PC-3 (cell line): ENCODE measurements around the gene PIK3CG. TPM values are rescaled to one million over a fixed set of nuclear protein-coding genes. Genes with fewer than 3 reads are reported as not detected.
"Not testable (repeated sequence)": the region's sequence is repeated elsewhere in the genome, so short reads cannot be mapped to it uniquely, and the experiment has no call there.

Experiments
- ATAC-seq: fragments of 200-7000 bp; cut with Tn5 transposase; 2 replicates; pipeline ENCODE4 v1.9.1; 2020; ENCODE audit warnings: mild to moderate bottlenecking, moderate library complexity
- BruUV-seq: library from RNA; stranded (reverse); fragments of 400-500 nt; replicated peaks from 2 replicates; lab custom pipeline; 2021; lab: Mats Ljungman, UMichigan
- CTCF ChIA-PET: fragments of 300-600 bp; sonication (Branson Sonifier 250); formaldehyde crosslinking; loops from one replicate; lab custom pipeline; 2022; ENCODE audit warnings: antibody characterized with exemption; lab: Charles Lee
- POLR2A ChIA-PET: fragments of 300-600 bp; sonication (Branson Sonifier 250); formaldehyde crosslinking; loops from one replicate; lab custom pipeline; 2022; ENCODE audit warnings: antibody characterized with exemption; ENCODE audit not compliant: unreplicated experiment; lab: Charles Lee
- DNase-seq: peaks from one replicate; pipeline ENCODE4 v3.0.0-alpha.2; 2015
- H2AFZ ChIP-seq: fragments of 300-600 bp; sonication (generic); 2 replicates; pipeline ENCODE4 v1.6.0; 2016; ENCODE audit warnings: antibody characterized with exemption, low read length
- H3F3A ChIP-seq: fragments of 300-600 bp; sonication (generic); one replicate; pipeline ENCODE4 v1.6.0; 2017; ENCODE audit warnings: antibody characterized with exemption, low read length, control low read depth, mild to moderate bottlenecking; ENCODE audit not compliant: unreplicated experiment
- H3K27ac ChIP-seq: fragments of 300-600 bp; sonication (generic); 2 replicates; pipeline ENCODE4 v1.5.1; 2016; ENCODE audit warnings: mild to moderate bottlenecking, low read length
- H3K27me3 ChIP-seq: fragments of 300-600 bp; sonication (generic); 2 replicates; pipeline ENCODE4 v1.6.1; 2016; ENCODE audit warnings: low read length, mixed read lengths
- H3K36me3 ChIP-seq: fragments of 300-600 bp; sonication (generic); 2 replicates; pipeline ENCODE4 v1.6.1; 2016; ENCODE audit warnings: low read depth, mixed run types, low read length, mixed read lengths
- H3K4me1 ChIP-seq: fragments of 300-600 bp; sonication (generic); 2 replicates; pipeline ENCODE4 v1.5.1; 2016; ENCODE audit warnings: low read length; ENCODE audit not compliant: insufficient read depth
- H3K4me2 ChIP-seq: fragments of 300-600 bp; sonication (generic); 2 replicates; pipeline ENCODE4 v1.6.0; 2016; ENCODE audit warnings: low read length
- H3K4me3 ChIP-seq: fragments of 300-600 bp; sonication (generic); 2 replicates; pipeline ENCODE4 v1.5.1; 2016; ENCODE audit warnings: mild to moderate bottlenecking, low read length, mixed read lengths
- H3K79me2 ChIP-seq: fragments of 300-600 bp; sonication (generic); 2 replicates; pipeline ENCODE4 v1.6.1; 2017; ENCODE audit warnings: low read length, mixed read lengths
- H3K9ac ChIP-seq: fragments of 300-600 bp; sonication (generic); 2 replicates; pipeline ENCODE4 v1.6.0; 2016; ENCODE audit warnings: mild to moderate bottlenecking, low read length
- H3K9me2 ChIP-seq: fragments of 300-600 bp; sonication (generic); replicated peaks from 2 replicates; pipeline ENCODE4 v1.6.1; 2016; ENCODE audit warnings: mixed run types, low read length, mixed read lengths
- H3K9me3 ChIP-seq: fragments of 300-600 bp; sonication (generic); 2 replicates; pipeline ENCODE4 v1.6.1; 2016; ENCODE audit warnings: low read length, mixed read lengths
- H4K20me1 ChIP-seq: fragments of 300-600 bp; sonication (generic); 2 replicates; pipeline ENCODE4 v1.6.1; 2016; ENCODE audit warnings: low read length, mixed read lengths
- CTCF ChIP-seq: fragments of 300-600 bp; sonication (generic); conservative IDR thresholded peaks from 2 replicates; pipeline ENCODE4 v1.5.1; 2017; ENCODE audit warnings: antibody characterized with exemption, low read depth, mild to moderate bottlenecking, low read length
- EZH2 ChIP-seq: fragments of 300-600 bp; sonication (generic); IDR thresholded peaks from one replicate; pipeline ENCODE4 v1.6.1; 2017; ENCODE audit warnings: antibody characterized with exemption, mild to moderate bottlenecking, low read length; ENCODE audit not compliant: unreplicated experiment
- EZH2phosphoT487 ChIP-seq: fragments of 300-600 bp; sonication (generic); IDR thresholded peaks from 2 replicates; pipeline ENCODE4 v1.6.1; 2018; ENCODE audit warnings: mild to moderate bottlenecking, antibody characterized with exemption, low read length, borderline replicate concordance
- intact Hi-C: fragments of 100-400 bp; cut with micrococcal nuclease; formaldehyde crosslinking; loops from 2 replicates; pipeline ENCODE4 v1.9.0; 2023
- total RNA-seq: library from RNA; depleted of rRNA; stranded (reverse); fragments of >200 nt; gene quantifications from 2 replicates; pipeline ENCODE4 v1.2.3, GENCODE V29; 2014

The PIK3CG gene
- total RNA-seq, 1 experiment from 2014 or later = not detected

- no peaks in the 10 kb centered on the region for H3F3A ChIP-seq
- BruUV-seq = no TSS peak
- no peaks in the 10 kb centered on the region for H3K9me3 ChIP-seq
- peaks cover 22% of the 10 kb centered on the region for H3K27me3 ChIP-seq
- H3K79me2 ChIP-seq = no peaks in the 10 kb centered on the region
- no peak overlapping the region for H3K9ac ChIP-seq
- DNase-seq (no peak), ATAC-seq (no peak)
- CTCF ChIA-PET = no interaction called here
- H2AFZ ChIP-seq = no peak overlapping the region
- no peak overlapping the region for H3K4me3 ChIP-seq
- no peaks in the 10 kb centered on the region for H3K4me1 ChIP-seq
- H3K36me3 ChIP-seq = no peaks in the 10 kb centered on the region
- no peak overlapping the region for H3K4me2 ChIP-seq
- intact Hi-C loops = no loop called here
- no peak overlapping the region for H3K27ac ChIP-seq
- H3K9me2 ChIP-seq = no peaks in the 10 kb centered on the region
- POLR2A ChIA-PET = no interaction called here
- TF ChIP-seq EZH2 = no peak
- TF ChIP-seq EZH2phosphoT487 = no peak
- TF ChIP-seq CTCF = no peak
- H4K20me1 ChIP-seq = no peaks in the 10 kb centered on the region
Observed at GRCh38 chr7:106916679-106917078, 51.6 kb downstream of the PIK3CG start.

GRCh38 chr7:106918991-106919390 lies 53.9 kb downstream of the PIK3CG start:
- Histone ChIP-seq H3K27ac (no peak overlapping the region), H2AFZ (no peak overlapping the region), H3K4me3 (no peak overlapping the region), H3K9ac (no peak overlapping the region), H3K9me3 (no peaks in the 10 kb centered on the region), H3K4me2 (no peak overlapping the region), H3K4me1 (no peaks in the 10 kb centered on the region), H3K36me3 (no peaks in the 10 kb centered on the region), H3K27me3 (peaks cover 6% of the 10 kb centered on the region), H3F3A (no peaks in the 10 kb centered on the region), H3K79me2 (no peaks in the 10 kb centered on the region), H3K9me2 (no peaks in the 10 kb centered on the region), H4K20me1 (no peaks in the 10 kb centered on the region)
- intact Hi-C loops = no loop called here
- ChIA-PET CTCF (no interaction called here), POLR2A (no interaction called here)
- ATAC-seq (no peak), DNase-seq (no peak)
- BruUV-seq = no TSS peak
- TF ChIP-seq EZH2phosphoT487 = no peak
- TF ChIP-seq CTCF = no peak
- no peak for TF ChIP-seq EZH2

- BruUV-seq, CTCF ChIA-PET, ATAC-seq: not testable (repeated sequence)
Observed at GRCh38 chr7:106924468-106924867, 59.4 kb downstream of the PIK3CG start.

More at GRCh38 chr7:106924468-106924867, 59.4 kb downstream of the PIK3CG start:
- H3K27ac ChIP-seq, H3K9ac ChIP-seq, H3K79me2 ChIP-seq, H3K36me3 ChIP-seq, H3K9me3 ChIP-seq, H3K4me3 ChIP-seq, DNase-seq, H4K20me1 ChIP-seq, H3K4me1 ChIP-seq, POLR2A ChIA-PET, H3K4me2 ChIP-seq, intact Hi-C loops, H3F3A ChIP-seq, H2AFZ ChIP-seq, H3K9me2 ChIP-seq: not testable (repeated sequence)
- peaks cover 15% of the 10 kb centered on the region; the same call in 1 of the 2 replicates for H3K27me3 ChIP-seq
